Activated CD8-positive, alpha-beta T cell treated with anti-CD3 and anti-CD28 coated beads, Interleukin-2, amount 10 ng/mL, durations not matched to agents 7 days and 5 days (primary cell): ENCODE measurements around the gene PLCL1. TPM values are rescaled to one million over a fixed set of nuclear protein-coding genes. Genes with fewer than 3 reads are reported as not detected.
"Not testable (repeated sequence)": the region's sequence is repeated elsewhere in the genome, so short reads cannot be mapped to it uniquely, and the experiment has no call there.

Experiments
- ATAC-seq: fragments of 150-1000 bp; cut with Tn5 transposase; one replicate; pipeline ENCODE4 v1.10.0; 2021; ENCODE audit warnings: moderate library complexity
- CTCF ChIA-PET: fragments of 350-600 bp; sonication (Branson Sonifier 250); formaldehyde crosslinking; loops from one replicate; lab custom pipeline; 2021; ENCODE audit warnings: antibody characterized with exemption; lab: Charles Lee
- POLR2A ChIA-PET: fragments of 350-600 bp; sonication (Branson Sonifier 250); formaldehyde crosslinking; loops from one replicate; lab custom pipeline; 2021; ENCODE audit warnings: antibody characterized with exemption; lab: Charles Lee
- DNase-seq: peaks from one replicate; pipeline ENCODE4 v3.0.0-alpha.2; 2020
- H3K27ac Mint-ChIP-seq: one replicate; pipeline ENCODE4 v1.8.0; 2021; ENCODE audit warnings: mild to moderate bottlenecking, mixed read lengths
- H3K27me3 Mint-ChIP-seq: one replicate; pipeline ENCODE4 v1.8.0; 2021; ENCODE audit warnings: low read depth, mixed read lengths
- H3K36me3 Mint-ChIP-seq: one replicate; pipeline ENCODE4 v1.8.0; 2021; ENCODE audit warnings: low read depth, mixed read lengths
- H3K4me1 Mint-ChIP-seq: one replicate; pipeline ENCODE4 v1.8.0; 2021; ENCODE audit warnings: low read depth, mixed read lengths
- H3K4me3 Mint-ChIP-seq: one replicate; pipeline ENCODE4 v1.8.0; 2021; ENCODE audit warnings: mild to moderate bottlenecking, mixed read lengths
- H3K9me3 Mint-ChIP-seq: one replicate; pipeline ENCODE4 v1.8.0; 2022; ENCODE audit warnings: mixed read lengths; ENCODE audit not compliant: insufficient read depth
- total RNA-seq, 2 experiments: library from RNA; stranded (reverse); gene quantifications; one replicate each; pipeline ENCODE4 v1.2.3, GENCODE V29; 2021

PLCL1 gene
- total RNA-seq, 2 experiments from 2014 or later, result 0.08 to 0.18 TPM

DNA sequence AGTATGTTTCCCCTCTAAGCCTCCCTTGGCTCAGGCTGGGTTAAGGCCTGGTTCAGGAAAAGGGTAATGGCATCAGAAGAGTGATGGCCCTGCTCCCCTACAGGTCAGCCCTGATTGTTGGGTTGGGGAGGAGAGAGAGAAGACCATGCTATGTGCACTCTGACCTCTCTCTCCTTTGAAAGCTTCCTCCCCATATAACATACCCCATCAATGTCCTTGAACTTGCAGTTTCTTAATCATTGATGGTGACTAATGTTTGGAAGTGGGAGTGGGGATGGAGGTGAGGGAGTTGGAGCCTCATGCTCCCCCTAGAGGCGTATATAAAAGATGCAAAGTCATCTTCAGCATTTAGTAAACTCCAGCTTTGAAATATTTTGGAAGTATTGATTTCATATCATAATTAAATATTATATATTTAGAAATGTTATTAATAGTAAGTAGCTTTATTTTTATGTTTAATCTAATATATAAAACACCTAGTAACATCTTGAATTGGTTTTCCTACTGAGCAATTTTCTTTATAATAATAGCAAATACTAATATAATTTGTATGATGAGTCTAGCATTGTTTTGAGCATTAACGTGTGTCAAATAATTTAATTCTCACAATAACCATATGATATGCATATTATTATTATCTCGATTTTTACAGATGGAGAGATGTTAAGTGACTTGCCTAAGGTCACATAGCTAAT lies 8.8 kb downstream of the PLCL1 start:
- peaks cover 2% of the 10 kb centered on the region for H3K4me1 Mint-ChIP-seq
- ATAC-seq (peak; percentile 60), DNase-seq (no peak)
- H3K9me3 Mint-ChIP-seq, result no peaks in the 10 kb centered on the region
- H3K27ac Mint-ChIP-seq, result no peak overlapping the region
- ChIA-PET POLR2A (no interaction called here), CTCF (interaction anchor here (0.6 to 1.8 kb wide), 14 partner anchors 9 to 483 kb away, joined by 3 to 7 read pairs (median 4); partner anchors contain the start of gene PLCL1)
- no peak overlapping the region for H3K4me3 Mint-ChIP-seq
- H3K36me3 Mint-ChIP-seq, result no peaks in the 10 kb centered on the region
- H3K27me3 Mint-ChIP-seq, result peaks cover 8% of the 10 kb centered on the region

DNA sequence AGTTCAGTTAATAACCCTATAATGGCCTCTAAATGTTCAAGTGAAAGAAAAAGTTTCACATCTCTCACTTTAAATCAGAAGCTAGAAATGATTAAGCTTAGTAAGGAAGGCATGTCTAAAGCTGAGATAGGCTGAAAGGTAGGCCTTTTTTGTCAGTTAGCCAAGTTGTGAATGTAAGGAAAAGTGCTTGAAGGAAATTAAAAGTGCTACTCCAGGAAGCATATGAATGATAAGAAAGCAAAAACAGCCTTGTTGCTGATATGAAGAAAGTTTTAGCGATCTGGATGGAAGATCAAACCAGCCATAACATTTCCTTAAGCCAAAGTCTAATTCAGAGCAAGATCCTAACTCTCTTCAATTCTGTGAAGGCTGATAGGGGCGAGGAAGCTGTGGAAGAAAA lies 10.1 kb downstream of the PLCL1 start:
- no peak for ATAC-seq
- no peak for DNase-seq
- POLR2A ChIA-PET, result no interaction called here
- Mint-ChIP-seq H3K4me1 (no peaks in the 10 kb centered on the region), H3K27ac (no peak overlapping the region), H3K27me3 (peaks cover 6% of the 10 kb centered on the region), H3K36me3 (no peaks in the 10 kb centered on the region), H3K9me3 (no peaks in the 10 kb centered on the region), H3K4me3 (no peak overlapping the region)
- CTCF ChIA-PET, result interaction anchor here (0.9 to 1.5 kb wide), 3 partner anchors 23 to 284 kb away, joined by 3 to 7 read pairs (median 3); no protein-coding TSS in a partner anchor

DNA sequence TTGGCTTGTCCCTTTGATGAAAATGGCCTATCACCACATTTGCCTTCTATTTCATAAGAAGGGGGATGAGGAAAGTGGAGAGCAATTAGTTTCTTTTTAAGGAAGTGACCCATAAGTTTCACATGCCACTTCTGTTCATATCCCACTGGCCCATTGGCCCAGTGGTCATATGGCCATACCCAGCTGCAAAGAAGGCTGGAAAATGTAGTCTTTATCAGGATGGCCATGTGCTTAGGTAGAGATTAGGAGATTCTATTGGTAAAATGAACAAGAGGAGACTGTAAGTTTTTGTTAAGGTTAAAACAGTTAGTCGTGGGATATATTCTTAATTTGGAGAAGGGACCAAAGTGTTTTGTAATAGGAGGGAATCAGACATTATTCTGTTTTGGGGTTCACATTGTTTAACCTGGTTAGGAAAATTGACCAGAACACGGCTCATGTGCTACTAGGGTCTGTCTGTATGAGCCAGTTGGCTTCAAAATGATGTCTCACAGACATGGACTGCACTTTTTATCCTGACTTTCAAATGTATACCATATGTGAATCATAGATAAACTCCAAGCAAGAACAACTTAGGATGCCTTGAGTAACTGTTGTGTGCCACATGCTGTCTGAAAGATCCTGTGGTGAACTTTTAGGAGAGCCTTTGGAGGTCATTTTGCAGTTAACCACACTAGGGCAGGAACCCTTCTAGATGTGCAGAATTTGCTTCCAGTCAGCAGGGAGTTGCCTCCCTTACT lies 17.3 kb downstream of the PLCL1 start:
- ChIA-PET CTCF (interaction anchor here (1.4 kb wide), 1 partner anchor 475 kb away, joined by 5 read pairs; no protein-coding TSS in a partner anchor), POLR2A (no interaction called here)
- no peaks in the 10 kb centered on the region for H3K27me3 Mint-ChIP-seq
- no peaks in the 10 kb centered on the region for H3K4me1 Mint-ChIP-seq
- ATAC-seq (no peak), DNase-seq (no peak)
- H3K4me3 Mint-ChIP-seq, result no peak overlapping the region
- H3K9me3 Mint-ChIP-seq, result no peaks in the 10 kb centered on the region
- H3K27ac Mint-ChIP-seq, result no peak overlapping the region
- no peaks in the 10 kb centered on the region for H3K36me3 Mint-ChIP-seq

DNA sequence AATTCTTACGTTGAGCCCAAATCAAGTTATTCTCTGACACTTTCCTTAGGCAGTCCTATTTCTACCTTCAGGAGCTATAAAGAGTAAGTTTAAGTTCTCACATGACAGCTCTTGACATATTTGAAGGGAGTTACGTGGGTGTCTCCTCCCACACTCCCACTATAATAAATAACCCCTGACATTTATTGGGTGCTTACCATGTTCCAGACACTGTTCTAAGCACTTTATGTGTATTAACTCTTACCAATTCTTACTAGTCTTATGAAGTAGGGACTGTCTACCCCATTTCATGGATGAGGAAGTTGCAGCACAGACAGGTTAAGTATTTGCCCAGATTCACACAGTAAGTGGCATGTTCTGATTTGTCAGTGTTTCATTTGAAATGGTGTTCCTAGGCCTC lies 17.9 kb downstream of the PLCL1 start:
- POLR2A ChIA-PET, result no interaction called here
- Mint-ChIP-seq H3K4me1 (no peaks in the 10 kb centered on the region), H3K9me3 (no peaks in the 10 kb centered on the region), H3K4me3 (no peak overlapping the region), H3K36me3 (no peaks in the 10 kb centered on the region), H3K27ac (no peak overlapping the region), H3K27me3 (no peaks in the 10 kb centered on the region)
- CTCF ChIA-PET, result no interaction called here
- ATAC-seq (no peak), DNase-seq (no peak)

DNA sequence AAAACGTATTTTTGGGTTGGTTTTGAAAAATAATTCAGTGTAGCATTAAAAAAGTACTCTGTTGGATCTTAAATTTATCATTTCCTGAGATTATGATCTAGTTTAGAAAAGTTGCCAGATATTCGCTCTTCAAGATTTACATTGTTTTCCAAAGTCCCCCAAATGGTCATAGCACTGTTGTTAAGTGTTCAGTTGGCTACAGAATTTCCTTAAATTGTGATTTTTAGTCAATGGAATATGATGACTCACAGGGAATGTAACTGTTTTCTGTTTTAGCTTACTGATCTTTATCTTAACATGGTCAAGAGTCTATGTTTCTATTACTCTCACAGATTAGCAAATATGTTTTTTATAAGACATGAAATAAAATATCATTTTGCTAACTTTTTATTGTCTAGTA lies 23.2 kb downstream of the PLCL1 start:
- ATAC-seq (no peak), DNase-seq (no peak)
- H3K4me3 Mint-ChIP-seq, result no peak overlapping the region
- no peaks in the 10 kb centered on the region for H3K9me3 Mint-ChIP-seq
- POLR2A ChIA-PET, result no interaction called here
- H3K4me1 Mint-ChIP-seq, result no peaks in the 10 kb centered on the region
- CTCF ChIA-PET, result interaction anchor here (1.0 kb wide), 1 partner anchor 14 kb away, joined by 4 read pairs; no protein-coding TSS in a partner anchor
- H3K27ac Mint-ChIP-seq, result no peak overlapping the region
- no peaks in the 10 kb centered on the region for H3K27me3 Mint-ChIP-seq
- H3K36me3 Mint-ChIP-seq, result no peaks in the 10 kb centered on the region

DNA sequence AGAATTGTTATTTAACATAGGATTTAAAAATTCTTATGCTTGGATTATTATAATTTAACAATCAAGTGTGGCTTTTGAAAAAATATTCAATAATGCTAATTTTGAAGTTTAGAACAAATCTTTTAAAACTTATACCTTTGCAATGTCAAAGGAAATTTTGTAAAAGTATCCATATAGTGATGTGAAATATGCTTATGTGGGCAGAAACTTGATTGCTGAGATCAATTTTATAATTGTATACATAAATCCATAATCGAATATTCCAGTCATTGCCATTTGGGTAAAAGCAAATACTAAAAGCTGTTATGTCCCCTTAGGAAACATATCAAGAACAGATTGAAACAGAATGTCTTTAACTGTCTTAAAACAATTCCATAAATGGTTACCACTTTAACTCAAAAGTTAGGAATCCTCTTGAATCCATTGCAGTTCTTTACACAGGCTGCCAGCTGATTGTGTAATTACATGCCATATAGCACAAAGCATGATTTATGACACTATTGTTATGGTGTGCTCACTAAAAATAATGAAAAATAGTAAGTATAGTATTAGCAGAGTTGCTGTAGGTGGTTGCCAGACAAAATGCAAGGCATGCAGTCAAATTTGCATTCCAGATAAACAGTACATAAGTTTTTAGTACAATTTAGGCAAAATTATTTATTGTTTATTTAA lies 24.2 kb downstream of the PLCL1 start:
- Mint-ChIP-seq H3K4me3 (no peak overlapping the region), H3K27ac (no peak overlapping the region), H3K9me3 (no peaks in the 10 kb centered on the region), H3K36me3 (no peaks in the 10 kb centered on the region), H3K27me3 (no peaks in the 10 kb centered on the region), H3K4me1 (no peaks in the 10 kb centered on the region)
- ChIA-PET POLR2A (no interaction called here), CTCF (interaction anchor here (1.3 kb wide), 1 partner anchor 15 kb away, joined by 5 read pairs; no protein-coding TSS in a partner anchor)
- DNase-seq (no peak), ATAC-seq (no peak)

DNA sequence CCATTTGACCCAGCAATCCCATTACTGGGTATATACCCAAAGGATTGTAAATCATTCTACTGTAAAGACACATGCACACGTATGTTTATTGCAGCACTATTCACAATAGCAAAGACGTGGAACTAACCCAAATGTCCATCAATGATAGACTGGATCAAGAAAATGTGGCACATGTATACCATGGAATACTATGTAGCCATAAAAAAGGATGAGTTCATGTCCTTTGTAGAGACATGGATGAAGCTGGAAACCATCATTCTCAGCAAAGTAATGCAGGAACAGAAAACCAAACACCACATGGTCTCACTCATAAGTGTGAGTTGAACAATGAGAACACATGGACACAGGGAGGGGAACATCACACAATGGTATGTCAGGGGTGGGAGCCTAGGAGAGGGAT lies 30.4 kb downstream of the PLCL1 start:
- ATAC-seq, H3K36me3 Mint-ChIP-seq, H3K9me3 Mint-ChIP-seq, CTCF ChIA-PET, DNase-seq, H3K27me3 Mint-ChIP-seq, H3K4me3 Mint-ChIP-seq, H3K27ac Mint-ChIP-seq, POLR2A ChIA-PET: not testable (repeated sequence)
- peaks cover 23% of the 10 kb centered on the region for H3K4me1 Mint-ChIP-seq

DNA sequence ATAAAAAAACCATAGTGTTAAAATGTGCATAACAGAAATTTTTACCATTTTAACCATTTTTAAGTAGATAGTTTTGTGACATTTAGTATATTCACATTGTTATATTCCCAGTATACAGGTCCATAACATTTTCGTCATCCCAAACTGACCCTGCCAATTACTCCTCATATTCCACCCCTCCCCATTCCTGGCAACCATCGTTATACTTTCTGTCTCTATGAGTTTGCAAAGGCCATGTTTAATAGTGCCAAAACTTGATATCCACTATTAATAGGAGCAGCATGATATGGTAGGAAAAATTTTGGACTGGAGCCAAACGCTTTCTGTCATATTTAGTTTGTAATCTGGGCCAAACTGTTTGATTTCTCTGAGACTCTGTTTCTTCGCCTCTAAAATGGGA lies 30.9 kb downstream of the PLCL1 start:
- ATAC-seq, result no peak
- Mint-ChIP-seq H3K4me1 (peaks cover 23% of the 10 kb centered on the region), H3K27ac (no peak overlapping the region), H3K27me3 (no peaks in the 10 kb centered on the region), H3K4me3 (no peak overlapping the region), H3K9me3 (no peaks in the 10 kb centered on the region), H3K36me3 (no peaks in the 10 kb centered on the region)
- CTCF ChIA-PET, result no interaction called here
- no peak for DNase-seq
- POLR2A ChIA-PET, result no interaction called here

DNA sequence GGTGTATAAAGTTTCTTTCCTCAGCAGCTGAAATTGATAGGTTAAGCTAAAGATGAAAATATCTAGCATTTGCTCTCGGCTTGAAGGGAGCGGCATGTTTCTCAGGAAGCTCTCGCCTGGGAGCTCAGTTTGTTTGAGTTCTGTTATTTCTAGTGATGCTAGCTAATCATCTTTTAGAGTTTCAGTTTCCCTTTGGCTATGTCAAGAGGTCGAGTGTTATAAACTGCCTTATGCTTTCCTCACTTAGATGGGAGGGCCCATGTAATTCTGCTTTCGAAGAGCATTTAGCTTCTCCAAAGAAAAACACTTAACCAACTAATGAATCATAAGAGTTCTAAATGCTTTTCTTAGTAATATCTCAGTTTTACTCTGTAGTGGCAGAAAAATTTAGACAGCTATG lies 33.6 kb downstream of the PLCL1 start:
- Mint-ChIP-seq H3K27me3 (peaks cover 4% of the 10 kb centered on the region), H3K9me3 (no peaks in the 10 kb centered on the region), H3K36me3 (no peaks in the 10 kb centered on the region), H3K4me1 (peaks cover 23% of the 10 kb centered on the region), H3K4me3 (peak overlapping the region; percentile 63), H3K27ac (peak overlapping the region; percentile 62)
- ATAC-seq (peak; percentile 93), DNase-seq (peak; percentile 35)
- ChIA-PET CTCF (interaction anchor here (0.6 to 3.7 kb wide), 10 partner anchors 10 to 290 kb away, joined by 3 to 21 read pairs (median 4); partner anchors contain the start of gene PLCL1), POLR2A (interaction anchor here (0.6 kb wide), 3 partner anchors 56 to 719 kb away, joined by 3 read pairs; no protein-coding TSS in a partner anchor)

DNA sequence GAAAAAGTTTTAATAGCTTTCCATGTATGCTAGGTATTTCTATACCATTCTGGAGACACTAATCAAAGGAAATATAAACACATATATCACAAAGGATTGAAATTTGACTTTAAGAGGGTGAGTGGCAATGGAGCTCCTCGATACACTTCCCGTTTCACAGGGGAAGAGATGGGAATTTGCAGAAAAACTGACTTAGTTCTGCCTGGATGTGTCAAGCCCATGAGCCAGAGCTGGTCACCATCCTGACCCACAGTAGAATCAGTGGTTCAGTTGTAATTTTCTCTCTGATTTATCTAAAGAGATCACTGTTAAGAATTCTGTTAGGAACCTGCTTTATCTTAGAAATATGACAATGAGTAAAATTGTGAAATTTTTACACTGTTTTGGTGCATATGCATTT lies 34.2 kb downstream of the PLCL1 start:
- Mint-ChIP-seq H3K9me3 (no peaks in the 10 kb centered on the region), H3K27me3 (peaks cover 4% of the 10 kb centered on the region), H3K4me3 (peak overlapping the region; percentile 63), H3K36me3 (no peaks in the 10 kb centered on the region), H3K4me1 (peaks cover 23% of the 10 kb centered on the region), H3K27ac (peak overlapping the region; percentile 62)
- CTCF ChIA-PET, result interaction anchor here (0.6 to 3.7 kb wide), 8 partner anchors 9 to 289 kb away, joined by 3 to 21 read pairs (median 4); partner anchors contain the start of gene PLCL1
- DNase-seq (no peak), ATAC-seq (no peak)
- POLR2A ChIA-PET, result interaction anchor here (0.6 kb wide), 1 partner anchor 720 kb away, joined by 3 read pairs; no protein-coding TSS in a partner anchor

DNA sequence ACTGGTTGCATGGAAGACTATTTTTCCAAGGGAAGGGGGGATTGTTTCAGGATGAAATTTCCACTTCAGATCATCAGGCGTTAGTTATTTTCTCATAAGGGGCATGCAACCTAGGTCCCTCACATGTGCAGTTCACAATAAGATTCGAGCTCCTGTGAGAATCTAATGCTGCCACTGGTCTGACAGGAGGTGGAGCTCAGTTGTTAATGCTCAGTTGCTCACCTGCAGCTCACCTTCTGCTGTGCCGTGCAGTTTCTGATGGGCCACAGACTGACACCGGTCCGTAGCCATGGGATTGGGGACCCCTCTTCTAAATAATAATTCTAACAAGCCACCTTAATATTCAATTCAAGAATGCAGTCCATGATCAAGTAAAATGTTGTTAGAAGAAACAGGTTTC lies 34.9 kb downstream of the PLCL1 start:
- CTCF ChIA-PET, result interaction anchor here (1.1 to 3.7 kb wide), 2 partner anchors 12 to 26 kb away, joined by 3 to 21 read pairs; no protein-coding TSS in a partner anchor
- H3K4me3 Mint-ChIP-seq, result no peak overlapping the region
- H3K27ac Mint-ChIP-seq, result no peak overlapping the region
- POLR2A ChIA-PET, result no interaction called here
- no peaks in the 10 kb centered on the region for H3K9me3 Mint-ChIP-seq
- no peak for DNase-seq
- ATAC-seq, result no peak
- H3K36me3 Mint-ChIP-seq, result no peaks in the 10 kb centered on the region
- peaks cover 23% of the 10 kb centered on the region for H3K4me1 Mint-ChIP-seq
- H3K27me3 Mint-ChIP-seq, result peaks cover 4% of the 10 kb centered on the region
